GM20000 (cell line): Measurements from ENCODE around the gene NCAM1.
"Not testable (repeated sequence)": the region's sequence is repeated elsewhere in the genome, so short reads cannot be mapped to it uniquely, and the experiment has no call there.

Experiments used
- DNase-seq: peaks from one replicate; pipeline ENCODE4 v3.0.0; 2012; ENCODE audit warnings: low spot score
- TF ChIP-seq, protein P1 (sequence below): IDR thresholded peaks from 2 replicates; pipeline ENCODE4 v1.5.1; 2012; ENCODE audit warnings: mild to moderate bottlenecking, control low read depth; ENCODE audit errors: extremely low read depth, missing control alignments

The NCAM1 gene

DNA sequence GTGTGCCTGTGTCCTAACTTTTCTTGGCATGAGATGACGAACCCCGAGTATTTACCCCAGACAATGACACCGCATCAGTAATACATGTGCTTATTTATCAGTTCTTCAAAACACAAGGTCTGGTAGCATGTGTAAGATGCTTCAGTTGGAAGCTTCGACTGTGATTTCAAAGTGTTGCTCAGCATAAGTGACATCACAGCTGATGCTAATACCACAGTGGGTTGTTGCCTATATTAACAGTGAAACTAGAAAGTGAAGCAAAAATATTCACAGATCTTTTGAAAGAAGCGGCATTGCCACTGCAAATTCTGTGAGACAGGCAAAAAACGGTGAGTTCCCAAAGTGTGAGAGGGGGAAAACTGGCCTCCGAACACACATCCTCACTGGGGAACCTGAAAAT lies 334.8 kb downstream of the NCAM1 start:
- TF ChIP-seq, protein P1, sequence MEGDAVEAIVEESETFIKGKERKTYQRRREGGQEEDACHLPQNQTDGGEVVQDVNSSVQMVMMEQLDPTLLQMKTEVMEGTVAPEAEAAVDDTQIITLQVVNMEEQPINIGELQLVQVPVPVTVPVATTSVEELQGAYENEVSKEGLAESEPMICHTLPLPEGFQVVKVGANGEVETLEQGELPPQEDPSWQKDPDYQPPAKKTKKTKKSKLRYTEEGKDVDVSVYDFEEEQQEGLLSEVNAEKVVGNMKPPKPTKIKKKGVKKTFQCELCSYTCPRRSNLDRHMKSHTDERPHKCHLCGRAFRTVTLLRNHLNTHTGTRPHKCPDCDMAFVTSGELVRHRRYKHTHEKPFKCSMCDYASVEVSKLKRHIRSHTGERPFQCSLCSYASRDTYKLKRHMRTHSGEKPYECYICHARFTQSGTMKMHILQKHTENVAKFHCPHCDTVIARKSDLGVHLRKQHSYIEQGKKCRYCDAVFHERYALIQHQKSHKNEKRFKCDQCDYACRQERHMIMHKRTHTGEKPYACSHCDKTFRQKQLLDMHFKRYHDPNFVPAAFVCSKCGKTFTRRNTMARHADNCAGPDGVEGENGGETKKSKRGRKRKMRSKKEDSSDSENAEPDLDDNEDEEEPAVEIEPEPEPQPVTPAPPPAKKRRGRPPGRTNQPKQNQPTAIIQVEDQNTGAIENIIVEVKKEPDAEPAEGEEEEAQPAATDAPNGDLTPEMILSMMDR: no peak
- no peak for DNase-seq

DNA sequence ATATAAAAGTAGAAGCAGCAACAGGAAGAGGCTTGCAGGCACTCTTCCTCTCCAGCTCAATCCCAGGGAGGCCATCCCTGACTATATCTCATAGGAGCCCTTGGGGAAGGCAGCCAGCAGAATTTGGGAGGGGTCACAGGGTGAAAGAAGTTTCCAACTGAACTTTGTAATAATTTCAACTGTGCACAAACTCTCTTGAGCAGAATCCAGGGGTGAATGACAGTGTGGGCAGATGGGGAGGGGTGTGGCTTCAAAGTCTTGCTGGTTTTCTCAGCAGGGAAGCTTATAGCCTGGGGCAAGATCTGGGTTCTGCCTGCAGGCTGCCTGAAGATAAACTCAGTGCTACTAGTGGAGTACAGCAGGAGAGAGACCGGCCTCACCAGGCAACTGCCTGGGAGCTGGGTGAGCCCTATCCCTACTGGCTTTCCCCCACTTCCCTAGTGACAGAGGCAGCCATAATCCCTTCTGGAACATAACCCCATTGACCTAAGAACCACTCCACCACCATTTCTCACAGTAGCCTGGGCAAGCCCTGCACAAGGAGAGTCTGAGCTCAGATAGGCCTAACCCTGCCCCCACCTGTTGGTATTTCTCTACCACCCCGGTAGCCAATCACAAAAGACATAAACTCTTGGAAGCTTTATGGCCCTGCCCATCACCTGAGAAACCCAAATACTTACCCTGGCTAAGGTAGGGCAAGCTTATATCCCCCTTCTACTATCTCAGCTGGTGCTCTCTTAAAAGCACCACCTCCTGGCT lies 335.4 kb downstream of the NCAM1 start:
- TF ChIP-seq, protein P1: no peak
- DNase-seq: no peak

DNA sequence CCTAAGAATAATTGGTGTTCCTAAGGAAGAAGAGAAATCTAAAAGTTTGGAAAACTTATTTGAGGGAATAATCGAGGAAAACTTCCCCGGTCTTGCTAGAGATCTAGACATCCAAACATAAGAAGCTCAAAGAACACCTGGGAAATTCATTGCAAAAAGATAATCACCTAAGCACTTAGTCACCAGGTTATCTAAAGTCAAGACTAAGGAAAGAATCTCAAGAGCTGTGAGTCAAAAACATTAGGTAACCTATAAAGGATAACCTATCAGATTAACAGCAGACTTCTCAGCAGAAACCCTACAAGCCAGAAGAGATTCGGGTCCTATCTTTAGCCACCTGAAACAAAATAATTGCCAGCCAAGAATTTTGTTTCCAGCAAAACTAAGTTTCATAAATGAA lies 337.3 kb downstream of the NCAM1 start:
- not testable (repeated sequence) for DNase-seq

DNA sequence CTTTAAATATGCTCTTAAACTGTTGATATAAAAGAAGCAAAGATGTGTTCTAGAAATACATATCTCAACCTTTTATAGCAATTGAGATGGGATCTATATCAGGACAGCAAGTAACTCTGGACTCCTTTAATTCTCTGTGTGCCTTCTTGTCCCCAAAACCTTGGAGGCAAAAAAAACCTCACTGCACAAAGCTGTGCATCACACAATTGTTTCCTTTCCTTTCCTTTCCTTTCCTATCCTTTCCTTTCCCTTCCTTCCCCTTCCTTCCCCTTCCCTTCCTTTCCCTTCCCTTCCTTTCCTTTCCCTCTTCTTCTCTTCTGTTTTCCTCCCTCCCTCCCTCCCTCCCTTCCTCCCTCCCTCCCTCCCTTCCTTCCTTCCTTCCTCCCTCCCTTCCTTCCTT lies 343.7 kb downstream of the NCAM1 start:
- TF ChIP-seq, protein P1: no peak
- no peak for DNase-seq

DNA sequence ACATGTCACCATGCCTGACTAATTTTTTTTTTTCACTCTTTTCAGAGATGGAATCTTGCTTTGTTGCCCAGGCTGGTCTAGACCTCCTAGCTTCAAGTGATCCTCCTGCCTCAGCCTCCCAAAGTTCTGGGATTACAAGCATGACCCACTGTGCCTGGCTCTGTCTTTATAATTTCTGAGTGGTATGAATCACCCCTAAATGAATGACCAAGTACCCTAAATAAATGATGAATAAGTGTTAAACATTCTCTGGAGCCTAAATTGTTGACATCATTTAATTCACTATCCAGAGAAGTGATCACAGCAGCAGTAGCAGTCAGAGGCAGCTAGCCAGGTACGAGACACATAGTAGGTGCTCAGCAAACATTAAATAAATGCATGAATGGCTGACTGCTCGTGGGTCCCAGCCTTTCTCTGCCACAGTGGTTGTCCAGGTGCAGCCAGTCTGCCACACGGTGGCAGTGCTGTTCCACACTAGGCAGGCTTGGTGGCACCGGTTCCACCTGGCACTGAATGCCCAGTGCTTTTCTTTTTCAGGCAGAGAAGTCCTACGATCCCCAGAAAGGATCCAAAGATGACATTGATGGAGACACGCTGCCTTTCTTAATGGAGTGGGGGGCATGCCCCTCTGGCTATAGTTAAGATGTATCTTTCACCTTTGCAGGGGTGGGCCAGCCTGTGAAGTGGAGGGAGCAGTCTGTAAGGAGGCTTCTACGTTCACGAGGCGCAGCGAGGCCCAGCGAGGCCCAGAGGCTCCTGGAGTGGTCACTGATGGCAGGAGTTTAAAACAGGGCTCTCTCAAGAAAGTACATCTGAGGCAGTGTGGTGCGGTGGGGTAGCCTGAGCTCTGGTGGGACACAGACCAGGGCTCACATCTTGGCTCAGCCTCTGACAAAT lies 344.5 kb downstream of the NCAM1 start:
- TF ChIP-seq, protein P1: peak; percentile 85
- DNase-seq: peak; percentile 66

DNA sequence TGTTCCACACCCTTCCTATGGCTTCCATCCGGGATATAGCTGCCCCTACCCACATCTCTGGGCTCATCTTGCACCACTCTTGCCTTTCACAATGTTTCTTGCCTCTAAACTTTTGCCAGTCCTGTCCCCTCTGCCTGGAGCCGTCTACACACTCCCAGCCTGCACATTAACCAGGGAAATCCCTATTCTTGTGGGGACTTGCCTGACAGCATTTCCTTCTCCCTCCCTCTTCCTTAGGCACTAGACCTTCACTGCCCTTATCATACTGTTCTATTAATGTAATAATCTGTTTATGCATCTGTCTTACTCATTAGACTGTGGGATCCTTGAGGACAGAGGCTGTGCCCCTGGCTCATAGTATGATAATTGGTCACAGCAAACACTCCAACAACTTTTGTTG lies 347.4 kb downstream of the NCAM1 start:
- TF ChIP-seq, protein P1: no peak
- no peak for DNase-seq

DNA sequence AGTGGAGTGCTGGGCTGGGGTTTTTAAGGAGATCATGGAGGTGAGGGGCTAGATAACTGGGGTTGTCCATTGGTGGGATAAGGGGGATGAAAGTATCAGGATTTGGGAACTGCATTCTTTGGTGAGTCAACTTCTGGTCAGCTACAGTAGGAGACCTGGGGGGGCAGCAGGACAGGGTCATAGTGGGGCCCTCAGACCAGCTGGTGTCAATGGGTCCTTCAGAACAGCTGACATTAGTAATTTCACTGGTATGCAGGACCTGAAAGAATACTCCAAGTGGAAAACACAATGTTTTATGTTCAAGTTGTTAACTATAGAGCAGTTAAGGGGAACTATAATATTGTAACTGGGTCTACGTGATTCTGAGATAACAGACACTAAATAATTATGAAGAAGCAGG lies 350.3 kb downstream of the NCAM1 start:
- TF ChIP-seq, protein P1: no peak
- DNase-seq: no peak

DNA sequence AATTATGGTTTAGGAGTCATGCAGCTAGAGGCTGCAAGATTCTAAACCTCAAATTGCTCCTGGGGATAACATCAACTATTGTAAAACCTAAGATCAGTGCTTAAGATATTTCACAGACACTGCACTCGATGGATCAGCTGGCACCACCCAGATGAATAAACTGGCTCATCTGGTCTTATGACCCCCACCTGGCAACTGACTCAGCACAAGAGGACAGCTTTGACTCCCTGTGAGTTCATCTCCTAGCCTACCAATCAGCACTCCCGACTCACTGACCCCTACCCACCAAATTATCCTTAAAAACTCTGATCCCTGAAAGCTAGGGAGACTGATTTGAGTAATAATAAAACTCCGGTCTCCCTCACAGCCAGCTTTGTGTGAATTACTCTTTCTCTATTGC lies 352.4 kb downstream of the NCAM1 start:
- TF ChIP-seq, protein P1: no peak
- no peak for DNase-seq
